ENCODE results near the gene VPS25. TPM values are rescaled to one million over a fixed set of nuclear protein-coding genes. Genes with fewer than 3 reads are reported as not detected.

Gene VPS25
- total RNA-seq, 4 donors from 2014 or later = 40.1 to 53.4 (median 47.4) TPM

GRCh38 chr17:42775534-42776098, 2.4 kb downstream of the VPS25 start:
- TF ChIP-seq, protein P1, sequence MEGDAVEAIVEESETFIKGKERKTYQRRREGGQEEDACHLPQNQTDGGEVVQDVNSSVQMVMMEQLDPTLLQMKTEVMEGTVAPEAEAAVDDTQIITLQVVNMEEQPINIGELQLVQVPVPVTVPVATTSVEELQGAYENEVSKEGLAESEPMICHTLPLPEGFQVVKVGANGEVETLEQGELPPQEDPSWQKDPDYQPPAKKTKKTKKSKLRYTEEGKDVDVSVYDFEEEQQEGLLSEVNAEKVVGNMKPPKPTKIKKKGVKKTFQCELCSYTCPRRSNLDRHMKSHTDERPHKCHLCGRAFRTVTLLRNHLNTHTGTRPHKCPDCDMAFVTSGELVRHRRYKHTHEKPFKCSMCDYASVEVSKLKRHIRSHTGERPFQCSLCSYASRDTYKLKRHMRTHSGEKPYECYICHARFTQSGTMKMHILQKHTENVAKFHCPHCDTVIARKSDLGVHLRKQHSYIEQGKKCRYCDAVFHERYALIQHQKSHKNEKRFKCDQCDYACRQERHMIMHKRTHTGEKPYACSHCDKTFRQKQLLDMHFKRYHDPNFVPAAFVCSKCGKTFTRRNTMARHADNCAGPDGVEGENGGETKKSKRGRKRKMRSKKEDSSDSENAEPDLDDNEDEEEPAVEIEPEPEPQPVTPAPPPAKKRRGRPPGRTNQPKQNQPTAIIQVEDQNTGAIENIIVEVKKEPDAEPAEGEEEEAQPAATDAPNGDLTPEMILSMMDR (IDR thresholded peaks at IDR 0.05; ENCODE audit: low read depth) = no peak

DNA sequence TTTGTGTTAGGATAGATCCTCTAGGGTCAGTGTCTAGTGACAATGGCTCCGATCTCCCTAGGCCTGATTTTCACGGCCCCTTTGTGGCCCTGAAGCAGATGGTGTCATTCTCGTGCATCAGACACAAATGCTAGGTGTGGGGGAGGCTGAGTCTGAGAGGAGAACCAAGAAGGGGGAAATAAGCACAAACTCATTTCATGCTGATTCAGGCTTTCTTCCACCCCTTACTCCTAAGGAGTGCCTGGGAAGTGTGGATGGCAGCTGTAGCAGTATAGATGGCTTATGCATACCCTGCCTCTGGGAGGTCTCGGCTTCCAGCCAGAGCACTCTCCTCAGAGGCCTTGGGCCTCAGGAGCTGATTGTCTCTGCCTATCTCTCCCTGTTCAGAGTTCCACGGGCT, 5.3 kb downstream of the VPS25 start:
- TF ChIP-seq, protein P1 (IDR thresholded peaks at IDR 0.05; ENCODE audit: low read depth) = no peak

DNA sequence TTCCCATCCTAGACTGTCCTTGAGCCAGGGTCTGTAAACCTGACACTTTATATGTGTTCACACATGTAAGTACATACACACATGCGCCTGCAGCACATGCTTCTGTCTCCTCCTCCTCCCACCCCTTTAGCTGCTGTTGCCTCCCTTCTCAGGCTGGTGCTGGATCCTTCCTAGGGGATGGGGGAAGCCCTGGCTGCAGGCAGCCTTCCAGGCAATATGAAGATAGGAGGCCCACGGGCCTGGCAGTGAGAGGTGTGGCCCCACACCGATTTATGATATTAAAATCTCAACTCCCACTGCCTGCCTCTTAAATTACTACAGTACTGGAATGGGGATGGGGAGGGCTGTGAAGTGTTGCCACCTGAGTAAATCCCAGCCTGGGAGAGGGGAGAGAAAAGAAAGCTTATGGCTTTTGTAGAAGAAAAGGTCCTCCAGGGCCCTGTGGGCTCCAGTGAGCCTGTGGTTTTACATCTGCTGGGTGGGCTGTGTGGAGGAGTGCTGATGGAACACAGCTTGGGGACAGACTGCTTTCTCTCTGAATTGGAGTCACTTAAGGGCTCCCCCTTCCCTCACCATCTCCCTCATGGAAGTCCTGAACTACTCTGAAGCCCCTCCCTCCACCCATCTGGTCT, 6.2 kb downstream of the VPS25 start:
- TF ChIP-seq, protein P1 (IDR thresholded peaks at IDR 0.05; ENCODE audit: low read depth) = no peak

DNA sequence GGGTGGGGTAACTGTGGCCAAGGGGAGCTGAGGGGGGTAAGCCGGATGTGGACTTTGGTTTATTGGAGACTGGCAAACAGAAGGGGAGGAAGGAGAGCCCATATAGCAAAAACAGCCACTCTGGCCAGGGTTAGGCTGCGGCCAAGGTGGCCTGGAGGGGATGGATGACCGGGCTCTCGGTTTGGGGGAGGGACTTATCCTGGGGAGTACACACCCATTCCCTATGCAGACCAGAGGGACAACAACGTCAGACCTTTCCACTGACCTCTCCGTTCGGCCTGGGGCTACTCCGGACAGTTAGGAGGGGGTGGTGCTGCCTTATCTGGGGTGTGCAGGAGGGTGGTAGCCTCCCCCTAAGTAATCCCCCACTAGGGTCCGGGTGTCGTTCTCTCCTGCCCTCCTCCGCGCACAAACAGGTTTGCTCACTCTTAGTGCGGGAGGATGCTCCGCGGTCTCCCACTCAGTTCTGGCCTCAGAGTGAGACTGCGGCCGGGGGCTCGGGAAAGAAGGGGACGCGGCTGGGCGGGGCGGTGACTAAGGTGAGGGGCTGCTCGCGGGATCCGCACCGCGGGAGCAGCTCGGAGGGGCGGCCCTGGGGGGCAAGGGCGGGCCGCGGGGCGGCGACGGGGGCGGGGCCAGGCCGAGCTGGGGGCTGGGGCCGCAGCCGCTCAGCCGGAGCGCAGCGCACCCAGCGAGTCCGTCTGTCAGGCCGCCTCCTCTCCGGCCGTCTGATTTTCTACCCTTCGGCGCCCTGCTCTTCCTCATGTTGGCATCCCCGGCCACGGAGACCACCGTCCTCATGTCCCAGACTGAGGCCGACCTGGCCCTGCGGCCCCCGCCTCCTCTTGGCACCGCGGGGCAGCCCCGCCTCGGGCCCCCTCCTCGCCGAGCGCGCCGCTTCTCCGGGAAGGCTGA, 6.9 kb downstream of the VPS25 start, which contains the start of gene WNK4:
Gene WNK4 (plus strand): TSS at position 675 of the 915 bp plus-strand sequence. CDS start 89 bp downstream, at position 764.
- TF ChIP-seq, protein P1 (IDR thresholded peaks at IDR 0.05; ENCODE audit: low read depth) = no peak

DNA sequence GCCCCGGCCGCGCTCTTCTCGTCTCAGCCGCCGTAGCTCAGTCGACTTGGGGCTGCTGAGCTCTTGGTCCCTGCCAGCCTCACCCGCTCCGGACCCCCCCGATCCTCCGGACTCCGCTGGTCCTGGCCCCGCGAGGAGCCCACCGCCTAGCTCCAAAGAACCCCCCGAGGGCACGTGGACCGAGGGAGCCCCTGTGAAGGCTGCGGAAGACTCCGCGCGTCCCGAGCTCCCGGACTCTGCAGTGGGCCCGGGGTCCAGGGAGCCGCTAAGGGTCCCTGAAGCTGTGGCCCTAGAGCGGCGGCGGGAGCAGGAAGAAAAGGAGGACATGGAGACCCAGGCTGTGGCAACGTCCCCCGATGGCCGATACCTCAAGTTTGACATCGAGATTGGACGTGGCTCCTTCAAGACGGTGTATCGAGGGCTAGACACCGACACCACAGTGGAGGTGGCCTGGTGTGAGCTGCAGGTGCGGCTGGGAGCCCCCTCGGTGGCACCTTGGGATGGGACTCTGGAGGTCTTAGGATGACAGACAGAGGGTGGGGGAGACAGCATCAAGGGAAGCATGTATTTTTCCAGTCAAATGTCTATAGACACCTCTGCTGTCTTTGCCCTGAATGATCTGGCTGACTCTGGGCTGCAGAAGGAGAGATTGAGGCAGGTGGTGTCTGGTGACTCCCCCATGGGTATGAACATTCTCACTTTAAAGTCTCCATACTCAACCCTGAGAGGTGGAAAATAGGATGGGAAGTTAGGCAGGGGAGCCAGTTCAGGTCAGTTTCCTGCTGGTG, 7.8 kb downstream of the VPS25 start:
- TF ChIP-seq, protein P1 (IDR thresholded peaks at IDR 0.05; ENCODE audit: low read depth) = no peak

GRCh38 chr17:42781639-42782165, 8.5 kb downstream of the VPS25 start:
- TF ChIP-seq, protein P1 (IDR thresholded peaks at IDR 0.05; ENCODE audit: low read depth) = no peak
